GM12878 (cell line): Measurements from ENCODE around the gene WDR59. TPM values are rescaled to one million over a fixed set of nuclear protein-coding genes. Genes with fewer than 3 reads are reported as not detected.
A peak's percentile ranks its signal among the peaks of the same experiment; 100 is the strongest.

Experiments used
- ATAC-seq: fragments of 200-7000 bp; cut with Tn5 transposase; 3 replicates; pipeline ENCODE4 v1.9.1; 2020; ENCODE audit warnings: mild to moderate bottlenecking, moderate library complexity
- BruUV-seq: library from RNA; stranded (reverse); fragments of 400-500 nt; replicated peaks from 2 replicates; lab custom pipeline; 2021; lab: Mats Ljungman, UMichigan
- CTCF ChIA-PET: fragments of 300-600 bp; sonication (Branson Sonifier 250); formaldehyde crosslinking; extraction: SDS; loops from one replicate; lab custom pipeline; 2021; ENCODE audit warnings: inconsistent platforms; lab: Yijun Ruan, JAX
- POLR2A ChIA-PET: fragments of 350-600 bp; formaldehyde crosslinking; extraction: SDS; loops from one replicate; lab custom pipeline; 2021; ENCODE audit warnings: inconsistent platforms; lab: Charles Lee
- RAD21 ChIA-PET: fragments of 300-600 bp; sonication (Branson Sonifier 250); formaldehyde crosslinking; loops from one replicate; lab custom pipeline; 2023; ENCODE audit warnings: antibody characterized with exemption; ENCODE audit not compliant: unreplicated experiment; lab: Charles Lee
- SMC1A ChIA-PET: fragments of 300-600 bp; sonication (Branson Sonifier 250); formaldehyde crosslinking; loops from one replicate; lab custom pipeline; 2023; ENCODE audit not compliant: unreplicated experiment, uncharacterized antibody; lab: Charles Lee
- DNase-seq: peaks from one replicate; pipeline ENCODE4 v3.0.0-alpha.2; 2011; ENCODE audit warnings: low read depth, low spot score
- FAIRE-seq: peaks from 3 replicates; lab custom pipeline; 2011; peaks lifted over from hg19 to GRCh38; lab: Jason Lieb, UNC
- H2AFZ ChIP-seq: 2 replicates; pipeline ENCODE4 v1.6.0; 2011; ENCODE audit warnings: low read depth, low read length, control low read depth; ENCODE audit not compliant: control insufficient read depth
- H3K27ac ChIP-seq: 2 replicates; pipeline ENCODE4 v1.5.1; 2011; ENCODE audit warnings: control low read depth; ENCODE audit not compliant: control insufficient read depth, insufficient read depth
- H3K27me3 ChIP-seq, 2 experiments: replicated peaks in 1 of 2; 2 replicates each; pipeline versions ENCODE4 v1.6.0 to v1.6.1; 2011; ENCODE audit warnings: low read length in 1 of 2; ENCODE audit not compliant: control insufficient read depth in 2 of 2, insufficient read depth in 2 of 2
- H3K36me3 ChIP-seq, 2 experiments: 2 replicates each; pipeline ENCODE4 v1.5.1; 2011; ENCODE audit warnings: low read length in 1 of 2; ENCODE audit not compliant: control insufficient read depth in 2 of 2, insufficient read depth in 2 of 2
- H3K4me1 ChIP-seq: 2 replicates; pipeline ENCODE4 v1.6.1; 2011; ENCODE audit warnings: mild to moderate bottlenecking, low read length, moderate library complexity, mixed read lengths; ENCODE audit not compliant: control insufficient read depth, insufficient read depth
- H3K4me2 ChIP-seq: 2 replicates; pipeline ENCODE4 v1.6.0; 2011; ENCODE audit warnings: control low read depth; ENCODE audit not compliant: control insufficient read depth, insufficient read depth
- H3K4me3 ChIP-seq: fragments of 200-600 bp; sonication (generic); 2 replicates; pipeline ENCODE4 v1.5.1; 2016
- H3K79me2 ChIP-seq: 2 replicates; pipeline ENCODE4 v1.6.0; 2011; ENCODE audit warnings: low read length; ENCODE audit not compliant: control insufficient read depth, insufficient read depth
- H3K9ac ChIP-seq: 2 replicates; pipeline ENCODE4 v1.8.0; 2011; ENCODE audit warnings: low read length, control low read depth, mixed read lengths; ENCODE audit not compliant: control insufficient read depth, insufficient read depth
- H3K9me3 ChIP-seq: replicated peaks from 3 replicates; pipeline ENCODE4 v1.5.1; 2011; ENCODE audit warnings: mild to moderate bottlenecking, low read length; ENCODE audit not compliant: control insufficient read depth, insufficient read depth
- H4K20me1 ChIP-seq: 2 replicates; pipeline ENCODE4 v1.6.0; 2011; ENCODE audit not compliant: control insufficient read depth, insufficient read depth
- BHLHE40 ChIP-seq, 2 experiments: fragments of 450-650 bp in 1 of 2; IDR thresholded peaks; 2 replicates each; pipeline ENCODE4 v1.6.1; 2011 to 2017; ENCODE audit warnings: low read depth in 2 of 2, borderline replicate concordance in 1 of 2, improper control_type of control experiment in 1 of 2, low read length in 1 of 2, mild to moderate bottlenecking in 1 of 2
- CEBPB ChIP-seq, 2 experiments: fragments of 150-350 bp in 1 of 2; IDR thresholded peaks; 2 replicates each; pipeline ENCODE4 v1.6.1; 2012 to 2014; ENCODE audit warnings: low read depth in 2 of 2, low read length in 2 of 2, borderline replicate concordance in 1 of 2, inconsistent platforms in 1 of 2
- ETV6 ChIP-seq, 2 experiments: fragments of 450-650 bp in 1 of 2; IDR thresholded peaks in 1 of 2; conservative IDR thresholded peaks in 1 of 2; 2 replicates each; pipeline ENCODE4 v1.6.1; 2014; ENCODE audit warnings: antibody characterized with exemption in 1 of 2, borderline replicate concordance in 1 of 2, low read depth in 1 of 2, mild to moderate bottlenecking in 1 of 2, moderate library complexity in 1 of 2
- FOXK2 ChIP-seq: fragments of 450-650 bp; IDR thresholded peaks from 2 replicates; pipeline ENCODE4 v1.6.1; 2017; ENCODE audit warnings: mild to moderate bottlenecking, moderate library complexity
- FOXM1 ChIP-seq: IDR thresholded peaks from 2 replicates; pipeline ENCODE4 v1.6.1; 2012; ENCODE audit warnings: low read depth, mild to moderate bottlenecking, inconsistent platforms, low read length, moderate library complexity
- NFIC ChIP-seq: IDR thresholded peaks from 2 replicates; pipeline ENCODE4 v1.6.1; 2012; ENCODE audit warnings: low read depth, mild to moderate bottlenecking, inconsistent platforms, low read length, moderate library complexity
- NR2C1 ChIP-seq: fragments of 450-650 bp; IDR thresholded peaks from 2 replicates; pipeline ENCODE4 v1.6.1; 2017; ENCODE audit warnings: antibody characterized with exemption, mild to moderate bottlenecking, moderate library complexity
- TCF7 ChIP-seq: IDR thresholded peaks from 2 replicates; pipeline ENCODE4 v1.6.1; 2014; ENCODE audit warnings: antibody characterized with exemption, borderline replicate concordance
- WGBS: methylation state at CpG from one replicate; pipeline ENCODE4 v1.1.6; 2016; ENCODE audit warnings: low lambda C conversion rate; ENCODE audit not compliant: insufficient replicate concordance, insufficient coverage; ENCODE audit errors: missing lambda C conversion rate; 5-methylcytosine and 5-hydroxymethylcytosine counted together
- in situ Hi-C: fragments of 300-500 bp; cut with MboI; formaldehyde crosslinking; loops from 9 replicates; pipeline ENCODE4 v1.14.3; 2018; ENCODE audit warnings: mixed read lengths
- intact Hi-C: fragments of 100-400 bp; cut with micrococcal nuclease; formaldehyde crosslinking; loops from one replicate; pipeline ENCODE4 v1.14.2; 2022; ENCODE audit not compliant: unreplicated experiment
- polyA plus RNA-seq, 11 experiments: library from polyadenylated mRNA; depleted of rRNA in 4 of 11; unstranded in 6 of 11; stranded (reverse) in 5 of 11; fragments of >200 nt; fragmentation: Nextera tagmentation in 4 of 11; fragmentation: Illumina TruSeq in 1 of 11; extraction: Ambion mirVana in 4 of 11; extraction: Trizol in 1 of 11; gene quantifications; 1 replicate in 1 of 11; 2 replicates in 10 of 11; pipeline versions ENCODE4 v1.2.1 to v1.2.3, GENCODE V29; 2011 to 2016; ENCODE audit warnings: inconsistent platforms in 2 of 11, missing spikeins in 2 of 11, low read depth in 1 of 11
- total RNA-seq, 4 experiments: library from RNA; depleted of rRNA in 3 of 4; stranded (reverse); fragments of >200 nt in 3 of 4; fragmentation: Illumina TruSeq in 1 of 4; extraction: Trizol in 1 of 4; gene quantifications; 2 replicates each; pipeline versions ENCODE4 v1.2.1 to v1.2.3, GENCODE V29; 2013 to 2021
- TF ChIP-seq, protein P1 (sequence below), 3 experiments: IDR thresholded peaks in 2 of 3; conservative IDR thresholded peaks in 1 of 3; 2 replicates each; pipeline ENCODE4 v1.5.1; 2011; ENCODE audit warnings: low read depth in 3 of 3, low read length in 3 of 3, mild to moderate bottlenecking in 3 of 3, control low read depth in 2 of 3, moderate library complexity in 2 of 3, inconsistent platforms in 1 of 3, mixed read lengths in 1 of 3; ENCODE audit not compliant: control insufficient read depth in 2 of 3, insufficient read depth in 1 of 3; ENCODE audit errors: extremely low read depth in 1 of 3
- TF ChIP-seq, protein P2 (sequence below): IDR thresholded peaks from 2 replicates; pipeline ENCODE4 v1.6.1; 2011; ENCODE audit warnings: low read depth, low read length, improper control_type of control experiment, borderline replicate concordance
- TF ChIP-seq, protein P3 (sequence below): fragments of 150-350 bp; IDR thresholded peaks from 2 replicates; pipeline ENCODE4 v1.6.1; 2016; ENCODE audit warnings: low read depth, low read length
- TF ChIP-seq, protein P4 (sequence below): fragments of 450-650 bp; IDR thresholded peaks from 2 replicates; pipeline ENCODE4 v1.6.1; 2016; ENCODE audit warnings: mild to moderate bottlenecking
- TF ChIP-seq, protein P5 (sequence below): fragments of 450-650 bp; IDR thresholded peaks from 2 replicates; pipeline ENCODE4 v1.6.1; 2017; ENCODE audit warnings: mild to moderate bottlenecking, low read depth, inconsistent platforms; ENCODE audit not compliant: poor library complexity, severe bottlenecking

WDR59 gene
- total and polyA plus RNA-seq, 10 of the 15 experiments (the other 5 are each of a cell fraction or from before 2014, with no cell fraction given), result 9.7 to 78.4 (median 24.5) TPM

DNA sequence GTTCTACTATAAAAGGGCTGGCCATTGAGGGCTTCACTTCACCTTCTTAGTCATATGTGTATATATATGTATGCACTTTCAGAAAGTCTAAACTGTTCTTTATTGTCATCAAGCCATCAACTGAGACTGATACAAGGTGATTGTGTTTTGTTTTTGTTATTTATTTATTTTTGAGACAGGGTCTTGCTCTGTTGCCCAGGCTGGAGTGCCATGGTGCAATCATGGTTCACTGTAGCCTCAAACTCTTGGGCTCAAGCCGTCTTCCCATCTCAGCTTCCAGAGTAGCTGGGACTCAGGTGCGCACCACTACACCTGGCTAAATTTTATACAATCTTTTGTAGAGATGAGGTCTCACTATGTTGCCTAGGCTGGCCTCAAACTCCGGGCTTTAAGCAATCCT lies 19.5 kb upstream of the WDR59 start:
- Histone ChIP-seq H4K20me1 (no peaks in the 10 kb centered on the region), H3K79me2 (peaks cover 81% of the 10 kb centered on the region), H3K9me3 (no peaks in the 10 kb centered on the region), H3K4me3 (no peak overlapping the region), H2AFZ (no peak overlapping the region), H3K27me3 (no peaks in the 10 kb centered on the region), H3K4me1 (peaks cover 29% of the 10 kb centered on the region), H3K4me2 (peak overlapping the region; percentile 50; the same call in 1 of the 2 replicates), H3K36me3 (no peaks in the 10 kb centered on the region), H3K27ac (no peak overlapping the region), H3K9ac (no peak overlapping the region)
- in situ Hi-C loops (no loop called here), intact Hi-C loops (no loop called here)
- SMC1A ChIA-PET, result interaction anchor here (1.0 to 5.4 kb wide), 6 partner anchors 8 to 546 kb away, joined by 3 to 61 read pairs (median 4); no protein-coding TSS in a partner anchor
- no peak for FAIRE-seq
- no peak for DNase-seq
- POLR2A ChIA-PET, result interaction anchor here (1.1 to 1.2 kb wide), 2 partner anchors 12 to 14 kb away, joined by 6 read pairs; no protein-coding TSS in a partner anchor
- RAD21 ChIA-PET, result interaction anchor here (2.2 to 8.1 kb wide), 3 partner anchors 13 to 105 kb away, joined by 7 to 46 read pairs (median 19); no protein-coding TSS in a partner anchor
- 93% methylated on average over 3 of the region's 3 CpGs for WGBS
- BruUV-seq, result no TSS peak
- ATAC-seq, result no peak
- CTCF ChIA-PET, result interaction anchor here (1.2 to 2.4 kb wide), 2 partner anchors 58 to 107 kb away, joined by 4 to 9 read pairs; no protein-coding TSS in a partner anchor
- TF ChIP-seq ETV6 (conservative IDR thresholded peaks at IDR 0.05 in 1 of 2, IDR thresholded peaks at IDR 0.05 in 1 of 2; ENCODE audit: borderline replicate concordance in 1 of 2, low read depth in 1 of 2) (no peak), FOXK2 (no peak), TCF7 (no peak), CEBPB (IDR thresholded peaks at IDR 0.05; ENCODE audit: borderline replicate concordance in 1 of 2, low read depth in 2 of 2, low read length in 2 of 2) (no peak), NFIC (no peak), FOXM1 (no peak), NR2C1 (no peak), BHLHE40 (IDR thresholded peaks at IDR 0.05; ENCODE audit: borderline replicate concordance in 1 of 2, low read depth in 2 of 2, low read length in 1 of 2) (no peak)
- TF ChIP-seq, protein P1, sequence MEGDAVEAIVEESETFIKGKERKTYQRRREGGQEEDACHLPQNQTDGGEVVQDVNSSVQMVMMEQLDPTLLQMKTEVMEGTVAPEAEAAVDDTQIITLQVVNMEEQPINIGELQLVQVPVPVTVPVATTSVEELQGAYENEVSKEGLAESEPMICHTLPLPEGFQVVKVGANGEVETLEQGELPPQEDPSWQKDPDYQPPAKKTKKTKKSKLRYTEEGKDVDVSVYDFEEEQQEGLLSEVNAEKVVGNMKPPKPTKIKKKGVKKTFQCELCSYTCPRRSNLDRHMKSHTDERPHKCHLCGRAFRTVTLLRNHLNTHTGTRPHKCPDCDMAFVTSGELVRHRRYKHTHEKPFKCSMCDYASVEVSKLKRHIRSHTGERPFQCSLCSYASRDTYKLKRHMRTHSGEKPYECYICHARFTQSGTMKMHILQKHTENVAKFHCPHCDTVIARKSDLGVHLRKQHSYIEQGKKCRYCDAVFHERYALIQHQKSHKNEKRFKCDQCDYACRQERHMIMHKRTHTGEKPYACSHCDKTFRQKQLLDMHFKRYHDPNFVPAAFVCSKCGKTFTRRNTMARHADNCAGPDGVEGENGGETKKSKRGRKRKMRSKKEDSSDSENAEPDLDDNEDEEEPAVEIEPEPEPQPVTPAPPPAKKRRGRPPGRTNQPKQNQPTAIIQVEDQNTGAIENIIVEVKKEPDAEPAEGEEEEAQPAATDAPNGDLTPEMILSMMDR (IDR thresholded peaks at IDR 0.05 in 2 of 3, conservative IDR thresholded peaks at IDR 0.05 in 1 of 3; ENCODE audit: control insufficient read depth in 2 of 3, extremely low read depth in 1 of 3, insufficient read depth in 1 of 3, low read depth in 3 of 3, low read length in 3 of 3), result no peak
- TF ChIP-seq, protein P2, sequence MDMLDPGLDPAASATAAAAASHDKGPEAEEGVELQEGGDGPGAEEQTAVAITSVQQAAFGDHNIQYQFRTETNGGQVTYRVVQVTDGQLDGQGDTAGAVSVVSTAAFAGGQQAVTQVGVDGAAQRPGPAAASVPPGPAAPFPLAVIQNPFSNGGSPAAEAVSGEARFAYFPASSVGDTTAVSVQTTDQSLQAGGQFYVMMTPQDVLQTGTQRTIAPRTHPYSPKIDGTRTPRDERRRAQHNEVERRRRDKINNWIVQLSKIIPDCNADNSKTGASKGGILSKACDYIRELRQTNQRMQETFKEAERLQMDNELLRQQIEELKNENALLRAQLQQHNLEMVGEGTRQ, result no peak
- TF ChIP-seq, protein P3, sequence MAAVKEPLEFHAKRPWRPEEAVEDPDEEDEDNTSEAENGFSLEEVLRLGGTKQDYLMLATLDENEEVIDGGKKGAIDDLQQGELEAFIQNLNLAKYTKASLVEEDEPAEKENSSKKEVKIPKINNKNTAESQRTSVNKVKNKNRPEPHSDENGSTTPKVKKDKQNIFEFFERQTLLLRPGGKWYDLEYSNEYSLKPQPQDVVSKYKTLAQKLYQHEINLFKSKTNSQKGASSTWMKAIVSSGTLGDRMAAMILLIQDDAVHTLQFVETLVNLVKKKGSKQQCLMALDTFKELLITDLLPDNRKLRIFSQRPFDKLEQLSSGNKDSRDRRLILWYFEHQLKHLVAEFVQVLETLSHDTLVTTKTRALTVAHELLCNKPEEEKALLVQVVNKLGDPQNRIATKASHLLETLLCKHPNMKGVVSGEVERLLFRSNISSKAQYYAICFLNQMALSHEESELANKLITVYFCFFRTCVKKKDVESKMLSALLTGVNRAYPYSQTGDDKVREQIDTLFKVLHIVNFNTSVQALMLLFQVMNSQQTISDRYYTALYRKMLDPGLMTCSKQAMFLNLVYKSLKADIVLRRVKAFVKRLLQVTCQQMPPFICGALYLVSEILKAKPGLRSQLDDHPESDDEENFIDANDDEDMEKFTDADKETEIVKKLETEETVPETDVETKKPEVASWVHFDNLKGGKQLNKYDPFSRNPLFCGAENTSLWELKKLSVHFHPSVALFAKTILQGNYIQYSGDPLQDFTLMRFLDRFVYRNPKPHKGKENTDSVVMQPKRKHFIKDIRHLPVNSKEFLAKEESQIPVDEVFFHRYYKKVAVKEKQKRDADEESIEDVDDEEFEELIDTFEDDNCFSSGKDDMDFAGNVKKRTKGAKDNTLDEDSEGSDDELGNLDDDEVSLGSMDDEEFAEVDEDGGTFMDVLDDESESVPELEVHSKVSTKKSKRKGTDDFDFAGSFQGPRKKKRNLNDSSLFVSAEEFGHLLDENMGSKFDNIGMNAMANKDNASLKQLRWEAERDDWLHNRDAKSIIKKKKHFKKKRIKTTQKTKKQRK, result no peak
- TF ChIP-seq, protein P4, sequence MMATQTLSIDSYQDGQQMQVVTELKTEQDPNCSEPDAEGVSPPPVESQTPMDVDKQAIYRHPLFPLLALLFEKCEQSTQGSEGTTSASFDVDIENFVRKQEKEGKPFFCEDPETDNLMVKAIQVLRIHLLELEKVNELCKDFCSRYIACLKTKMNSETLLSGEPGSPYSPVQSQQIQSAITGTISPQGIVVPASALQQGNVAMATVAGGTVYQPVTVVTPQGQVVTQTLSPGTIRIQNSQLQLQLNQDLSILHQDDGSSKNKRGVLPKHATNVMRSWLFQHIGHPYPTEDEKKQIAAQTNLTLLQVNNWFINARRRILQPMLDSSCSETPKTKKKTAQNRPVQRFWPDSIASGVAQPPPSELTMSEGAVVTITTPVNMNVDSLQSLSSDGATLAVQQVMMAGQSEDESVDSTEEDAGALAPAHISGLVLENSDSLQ, result no peak
- TF ChIP-seq, protein P5, sequence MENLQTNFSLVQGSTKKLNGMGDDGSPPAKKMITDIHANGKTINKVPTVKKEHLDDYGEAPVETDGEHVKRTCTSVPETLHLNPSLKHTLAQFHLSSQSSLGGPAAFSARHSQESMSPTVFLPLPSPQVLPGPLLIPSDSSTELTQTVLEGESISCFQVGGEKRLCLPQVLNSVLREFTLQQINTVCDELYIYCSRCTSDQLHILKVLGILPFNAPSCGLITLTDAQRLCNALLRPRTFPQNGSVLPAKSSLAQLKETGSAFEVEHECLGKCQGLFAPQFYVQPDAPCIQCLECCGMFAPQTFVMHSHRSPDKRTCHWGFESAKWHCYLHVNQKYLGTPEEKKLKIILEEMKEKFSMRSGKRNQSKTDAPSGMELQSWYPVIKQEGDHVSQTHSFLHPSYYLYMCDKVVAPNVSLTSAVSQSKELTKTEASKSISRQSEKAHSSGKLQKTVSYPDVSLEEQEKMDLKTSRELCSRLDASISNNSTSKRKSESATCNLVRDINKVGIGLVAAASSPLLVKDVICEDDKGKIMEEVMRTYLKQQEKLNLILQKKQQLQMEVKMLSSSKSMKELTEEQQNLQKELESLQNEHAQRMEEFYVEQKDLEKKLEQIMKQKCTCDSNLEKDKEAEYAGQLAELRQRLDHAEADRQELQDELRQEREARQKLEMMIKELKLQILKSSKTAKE, result no peak
